Measurements from ENCODE around the gene AZIN2. TPM values are rescaled to one million over a fixed set of nuclear protein-coding genes. Genes with fewer than 3 reads are reported as not detected.
"Not testable (repeated sequence)": the region's sequence is repeated elsewhere in the genome, so short reads cannot be mapped to it uniquely, and the experiment has no call there.

AZIN2 gene
- total and polyA plus RNA-seq, 3 donors from 2014 or later, result 38.2 to 68.7 (median 56.9) TPM

DNA sequence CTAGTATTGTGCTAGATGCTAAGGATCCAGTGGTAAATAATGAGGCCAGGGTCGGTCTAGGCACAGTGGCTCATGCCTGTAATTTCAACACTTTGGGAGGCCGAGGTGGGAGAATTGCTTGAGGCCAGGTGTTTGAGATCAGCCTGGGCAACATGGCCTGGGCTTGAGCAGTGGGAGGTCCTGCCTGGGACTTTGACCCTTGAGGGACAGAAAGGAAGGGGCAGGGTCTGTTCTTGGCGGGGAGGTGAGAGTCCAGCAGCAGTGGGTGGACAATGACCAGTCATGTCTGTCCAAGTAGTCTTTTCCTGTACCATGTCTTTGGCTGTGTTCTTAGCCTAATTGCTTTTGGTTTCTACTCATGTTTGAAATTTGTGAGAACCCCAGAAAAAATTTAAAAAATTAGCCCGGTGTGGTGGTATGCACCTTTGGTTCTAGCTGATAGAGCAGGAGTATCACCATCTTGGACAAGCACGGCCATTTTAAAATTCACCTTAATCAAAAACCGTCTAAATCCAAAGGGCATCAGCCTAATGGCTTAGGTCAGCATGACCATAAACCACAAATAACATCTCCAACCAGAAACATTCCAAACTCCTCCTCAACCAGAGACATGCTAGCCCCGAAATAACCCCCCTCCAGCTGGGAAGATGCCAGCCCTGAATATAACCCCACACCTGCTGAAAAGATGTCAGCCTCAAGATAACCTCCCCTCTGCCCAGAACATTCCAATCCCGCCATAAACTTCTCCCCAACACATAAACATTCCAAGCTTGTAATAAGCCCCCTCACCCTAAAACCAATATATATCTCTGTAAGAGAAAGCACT lies 37.5 kb upstream of the AZIN2 start:
- H3K4me1 ChIP-seq, result no peaks in the 10 kb centered on the region
- WGBS, 2 donors, result 58 to 64% methylated on average over 8 of the region's 8 CpGs
- no peaks in the 10 kb centered on the region for H3K27me3 ChIP-seq
- H3K36me3 ChIP-seq (ENCODE audit: low read depth, missing control alignments), result no peaks in the 10 kb centered on the region
- TF ChIP-seq POLR2A (IDR thresholded peaks at IDR 0.05), result no peak
- TF ChIP-seq, protein P1, sequence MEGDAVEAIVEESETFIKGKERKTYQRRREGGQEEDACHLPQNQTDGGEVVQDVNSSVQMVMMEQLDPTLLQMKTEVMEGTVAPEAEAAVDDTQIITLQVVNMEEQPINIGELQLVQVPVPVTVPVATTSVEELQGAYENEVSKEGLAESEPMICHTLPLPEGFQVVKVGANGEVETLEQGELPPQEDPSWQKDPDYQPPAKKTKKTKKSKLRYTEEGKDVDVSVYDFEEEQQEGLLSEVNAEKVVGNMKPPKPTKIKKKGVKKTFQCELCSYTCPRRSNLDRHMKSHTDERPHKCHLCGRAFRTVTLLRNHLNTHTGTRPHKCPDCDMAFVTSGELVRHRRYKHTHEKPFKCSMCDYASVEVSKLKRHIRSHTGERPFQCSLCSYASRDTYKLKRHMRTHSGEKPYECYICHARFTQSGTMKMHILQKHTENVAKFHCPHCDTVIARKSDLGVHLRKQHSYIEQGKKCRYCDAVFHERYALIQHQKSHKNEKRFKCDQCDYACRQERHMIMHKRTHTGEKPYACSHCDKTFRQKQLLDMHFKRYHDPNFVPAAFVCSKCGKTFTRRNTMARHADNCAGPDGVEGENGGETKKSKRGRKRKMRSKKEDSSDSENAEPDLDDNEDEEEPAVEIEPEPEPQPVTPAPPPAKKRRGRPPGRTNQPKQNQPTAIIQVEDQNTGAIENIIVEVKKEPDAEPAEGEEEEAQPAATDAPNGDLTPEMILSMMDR (IDR thresholded peaks at IDR 0.05), result no peak
- no peak overlapping the region for H3K4me3 ChIP-seq
- intact Hi-C loops (cut with DNase I; ENCODE audit: low total_unique reads), result no loop called here
- DNase-seq, result no peak
- no peaks in the 10 kb centered on the region for H3K9me3 ChIP-seq
- H3K27ac ChIP-seq, result no peak overlapping the region

DNA sequence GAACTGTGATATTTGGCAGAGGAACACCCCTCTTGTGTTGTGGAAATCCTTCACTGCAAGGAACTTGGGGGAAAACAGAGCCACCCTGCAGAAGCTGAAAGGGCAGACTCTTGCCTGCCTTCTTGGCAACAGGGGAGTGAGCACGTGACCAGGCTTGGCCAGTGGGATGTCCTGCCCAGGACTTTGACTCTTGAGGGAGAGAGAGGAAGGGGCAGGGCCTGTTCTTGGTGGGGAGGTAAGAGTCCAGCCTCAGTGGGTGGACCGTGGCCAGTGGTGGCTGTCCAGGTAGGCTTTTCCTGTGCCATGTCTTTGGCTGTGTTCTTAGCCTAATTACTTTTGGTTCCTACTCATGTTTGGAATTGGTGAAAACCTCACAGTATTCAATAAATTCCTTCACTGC lies 35.7 kb upstream of the AZIN2 start:
- H3K27ac ChIP-seq, result no peak overlapping the region
- no peak for TF ChIP-seq POLR2A (IDR thresholded peaks at IDR 0.05)
- TF ChIP-seq, protein P1 (IDR thresholded peaks at IDR 0.05), result no peak
- no peaks in the 10 kb centered on the region for H3K9me3 ChIP-seq
- 23 to 75% methylated on average over 2 of the region's 2 CpGs for WGBS, 2 donors
- no peak for DNase-seq
- H3K4me1 ChIP-seq, result no peaks in the 10 kb centered on the region
- no peaks in the 10 kb centered on the region for H3K27me3 ChIP-seq
- no peaks in the 10 kb centered on the region for H3K36me3 ChIP-seq (ENCODE audit: low read depth, missing control alignments)
- no peak overlapping the region for H3K4me3 ChIP-seq
- intact Hi-C loops (cut with DNase I; ENCODE audit: low total_unique reads), result no loop called here

DNA sequence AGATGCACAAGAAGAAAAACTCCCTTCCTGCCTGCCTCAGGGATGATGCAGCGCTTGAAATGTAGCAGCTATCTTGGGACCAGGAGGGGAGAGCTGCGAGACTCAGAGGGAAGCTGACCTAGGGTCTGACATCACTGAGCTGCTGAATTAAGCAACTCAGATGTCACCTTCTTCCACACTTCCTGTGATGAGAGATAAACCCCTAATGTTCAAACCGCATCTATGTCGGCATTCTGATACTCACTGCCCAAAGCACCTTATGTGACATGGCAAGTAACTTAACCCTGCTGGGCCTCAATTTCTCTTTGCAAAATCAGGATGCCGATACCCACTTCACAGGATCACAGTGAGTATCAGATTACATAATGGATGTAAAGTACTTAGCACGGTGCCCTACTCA lies 35.1 kb upstream of the AZIN2 start:
- intact Hi-C loops (cut with DNase I; ENCODE audit: low total_unique reads), result no loop called here
- no peaks in the 10 kb centered on the region for H3K9me3 ChIP-seq
- H3K4me1 ChIP-seq, result no peaks in the 10 kb centered on the region
- DNase-seq, result no peak
- 76 to 77% methylated on average over 6 of the region's 6 CpGs for WGBS, 2 donors
- TF ChIP-seq, protein P1 (IDR thresholded peaks at IDR 0.05), result no peak
- no peak for TF ChIP-seq POLR2A (IDR thresholded peaks at IDR 0.05)
- no peaks in the 10 kb centered on the region for H3K27me3 ChIP-seq
- H3K36me3 ChIP-seq (ENCODE audit: low read depth, missing control alignments), result no peaks in the 10 kb centered on the region
- no peak overlapping the region for H3K4me3 ChIP-seq
- no peak overlapping the region for H3K27ac ChIP-seq

DNA sequence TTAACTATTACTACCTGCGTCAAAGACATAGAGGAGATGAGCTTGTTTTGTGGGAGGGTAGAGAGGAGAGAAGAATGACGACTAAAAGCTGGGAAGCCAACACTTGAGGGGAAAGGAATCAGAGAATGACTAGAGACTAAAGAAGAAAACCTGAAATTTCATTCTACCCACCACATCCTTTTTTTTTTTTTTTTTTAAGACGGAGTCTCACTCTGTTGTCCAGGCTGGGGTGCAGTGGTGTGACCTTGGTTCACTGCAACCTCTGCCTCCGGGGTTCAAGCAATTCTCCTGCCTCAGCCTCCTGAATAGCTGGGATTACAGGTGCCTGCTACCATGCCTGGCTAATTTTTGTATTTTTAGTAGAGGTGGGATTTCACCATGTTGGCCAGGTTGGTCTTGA lies 34.7 kb upstream of the AZIN2 start:
- H3K4me1 ChIP-seq; H3K27ac ChIP-seq; intact Hi-C loops (cut with DNase I; ENCODE audit: low total_unique reads); H3K9me3 ChIP-seq; H3K27me3 ChIP-seq; H3K36me3 ChIP-seq (ENCODE audit: low read depth, missing control alignments); DNase-seq; H3K4me3 ChIP-seq: not testable (repeated sequence)
- 81 to 86% methylated on average over 4 of the region's 4 CpGs for WGBS, 2 donors

DNA sequence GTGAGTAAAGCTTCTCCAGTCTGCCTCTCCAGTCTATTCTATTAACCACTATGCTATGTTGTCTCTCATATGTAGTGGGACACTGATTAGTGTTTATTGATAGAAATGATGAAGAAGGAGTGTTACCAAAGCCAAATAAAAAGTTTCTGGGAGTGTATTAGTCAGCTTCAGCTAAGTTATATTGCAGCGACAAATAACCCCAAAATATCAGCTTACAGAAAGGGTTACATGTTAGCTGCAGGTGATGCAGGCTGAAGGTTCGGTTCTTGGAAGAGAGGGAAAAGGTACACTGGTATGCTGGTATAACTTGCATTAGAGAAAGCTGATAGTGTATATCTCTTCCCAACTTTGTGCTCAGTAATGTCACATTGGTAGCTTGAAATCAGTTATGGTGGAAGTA lies 33.7 kb upstream of the AZIN2 start:
- Histone ChIP-seq H3K9me3 (no peaks in the 10 kb centered on the region), H3K4me3 (no peak overlapping the region), H3K27ac (no peak overlapping the region), H3K27me3 (no peaks in the 10 kb centered on the region), H3K36me3 (ENCODE audit: low read depth, missing control alignments) (no peaks in the 10 kb centered on the region), H3K4me1 (no peaks in the 10 kb centered on the region)
- DNase-seq, result no peak
- intact Hi-C loops (cut with DNase I; ENCODE audit: low total_unique reads), result no loop called here
- 95 to 97% methylated on average over 2 of the region's 2 CpGs for WGBS, 2 donors
- TF ChIP-seq, protein P1 (IDR thresholded peaks at IDR 0.05), result no peak
- TF ChIP-seq POLR2A (IDR thresholded peaks at IDR 0.05), result no peak
